ENCODE data around the gene LIN7A.

- TF ChIP-seq GATA3 (IDR thresholded peaks at IDR 0.05; ENCODE audit: low read depth, low read length), result no peak
- TF ChIP-seq GATA2 (IDR thresholded peaks at IDR 0.05; ENCODE audit: low read depth, low read length), result no peak
Observed at GRCh38 chr12:80745851-80746505, 191.8 kb downstream of the LIN7A start.
